GM21717 (cell line): ENCODE measurements around the gene SEMA5A.

ENCODE experiments used
- ATAC-seq: cut with Tn5 transposase; IDR thresholded peaks from one replicate; pipeline ENCODE4 v1.9.1; 2021; ENCODE audit warnings: mild to moderate bottlenecking, moderate library complexity; ENCODE audit not compliant: unreplicated experiment

SEMA5A gene

GRCh38 chr5:9297134-9297533 is 248.7 kb downstream of the SEMA5A start:
- ATAC-seq = no peak

- ATAC-seq = no peak
Measured at GRCh38 chr5:9295466-9295801, 250.4 kb downstream of the SEMA5A start.

- no peak for ATAC-seq
Measured at GRCh38 chr5:9294793-9295465, 250.9 kb downstream of the SEMA5A start.

DNA sequence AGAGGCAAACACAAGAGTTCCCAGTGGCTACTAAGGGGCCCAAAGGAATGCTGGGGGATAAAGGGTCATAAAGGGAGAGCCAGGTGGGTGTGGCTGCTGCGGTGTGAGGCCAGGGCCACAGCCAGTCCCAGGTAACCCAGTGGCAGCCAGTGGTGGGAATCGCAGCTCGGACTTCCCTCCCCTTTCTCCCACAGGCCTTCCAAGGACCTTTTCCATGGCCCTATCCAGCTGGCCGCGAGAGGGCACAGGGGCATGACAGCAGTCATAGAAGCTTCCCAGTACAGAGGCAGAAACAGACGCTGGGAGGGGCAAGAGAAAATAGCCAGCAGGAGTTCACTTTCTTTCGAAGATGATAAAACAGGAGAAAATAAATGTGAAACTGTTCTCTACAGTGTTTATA is 257.6 kb downstream of the SEMA5A start:
- no peak for ATAC-seq

- ATAC-seq = no peak
Measured at GRCh38 chr5:9284781-9285307, 261.0 kb downstream of the SEMA5A start.

DNA sequence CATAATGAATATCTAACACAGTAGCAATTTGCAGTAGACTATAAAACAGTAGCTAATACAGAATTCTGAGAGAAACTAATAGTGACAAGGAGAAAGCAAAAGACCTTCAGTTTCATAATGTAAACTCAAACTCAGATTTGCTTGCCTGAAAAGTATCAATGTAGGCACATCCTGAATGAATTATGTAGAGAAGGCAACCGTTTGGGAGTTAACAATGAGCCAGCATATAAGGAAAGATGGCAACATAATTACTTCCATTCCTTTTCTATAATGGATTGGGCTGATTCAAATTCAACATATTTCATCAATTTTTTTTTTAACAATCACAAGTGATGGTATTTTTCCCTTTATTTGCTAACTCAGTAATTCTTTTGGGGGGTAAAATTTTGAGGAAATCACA is 261.6 kb downstream of the SEMA5A start:
- ATAC-seq = no peak

- ATAC-seq = no peak
Measured at GRCh38 chr5:9283473-9283872, 262.4 kb downstream of the SEMA5A start.

DNA sequence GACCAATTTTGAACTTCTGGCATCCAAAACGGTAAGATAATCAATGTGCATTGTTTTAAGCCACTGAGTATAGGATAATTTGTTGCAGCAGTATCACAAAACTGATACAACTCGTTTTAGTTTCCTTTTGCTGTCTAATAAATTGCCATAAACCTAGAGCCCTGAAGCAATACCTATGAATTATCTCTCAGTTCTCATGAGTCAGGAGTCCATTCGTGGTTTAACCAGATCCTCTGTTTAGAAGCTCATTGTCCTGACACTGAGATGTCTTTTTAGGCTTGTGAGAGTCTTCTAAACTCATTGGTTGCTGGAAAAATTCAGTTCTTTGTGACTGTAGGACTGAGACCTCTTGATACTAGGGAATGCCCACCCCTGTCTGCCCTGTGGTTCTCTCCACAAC is 262.9 kb downstream of the SEMA5A start:
- no peak for ATAC-seq

- no peak for ATAC-seq
Measured at GRCh38 chr5:9282211-9282610, 263.7 kb downstream of the SEMA5A start.

DNA sequence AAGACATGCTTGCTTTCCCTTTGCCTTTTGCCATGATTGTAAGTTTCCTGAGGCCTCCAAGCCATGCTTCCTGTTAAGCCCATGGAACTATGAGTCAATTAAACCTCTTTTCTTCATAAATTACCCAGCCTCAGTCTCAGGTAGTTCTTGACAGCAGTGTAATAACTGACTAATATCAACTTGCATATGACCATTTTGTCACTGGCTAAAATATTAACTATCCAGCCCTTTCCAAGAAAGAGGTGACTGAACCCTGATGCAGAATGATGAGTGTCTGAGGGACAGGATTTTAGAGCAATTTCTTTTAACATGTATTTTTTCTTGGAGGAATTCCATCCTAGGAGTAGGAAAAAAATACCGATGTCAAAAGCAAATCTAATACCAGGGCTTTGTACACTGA is 266.1 kb downstream of the SEMA5A start:
- no peak for ATAC-seq

DNA sequence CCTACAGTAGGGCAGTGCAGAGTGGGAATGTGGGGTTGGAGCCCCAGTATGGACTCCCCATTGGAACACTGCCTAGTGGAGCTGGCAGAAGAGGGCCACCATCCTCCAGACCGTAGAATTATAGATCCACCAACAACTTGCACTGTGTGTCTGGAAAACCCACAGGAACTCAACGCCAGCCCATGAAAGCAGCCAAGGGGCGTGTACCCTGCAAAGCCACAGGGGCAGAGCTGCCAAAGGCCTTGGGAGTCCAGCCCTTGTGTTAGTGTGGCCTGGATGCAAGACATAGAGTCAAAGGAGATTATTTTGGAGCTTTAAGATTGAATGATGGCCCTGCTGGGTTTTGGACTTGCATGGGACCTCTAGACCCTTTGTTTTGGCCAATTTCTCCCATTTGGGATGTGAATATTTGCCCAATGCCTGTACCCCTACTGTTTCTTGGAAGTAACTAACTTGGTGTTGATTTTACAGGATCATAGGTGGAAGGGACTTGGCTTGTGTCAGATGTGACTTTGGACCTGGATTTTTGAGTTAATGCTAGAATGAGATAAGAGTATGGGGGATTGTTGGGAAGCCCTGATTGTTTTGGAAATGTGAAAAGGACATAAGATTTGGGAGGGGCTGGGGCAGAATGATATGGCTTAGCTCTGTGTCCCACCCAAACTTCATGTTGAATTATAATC is 266.8 kb downstream of the SEMA5A start:
- no peak for ATAC-seq

DNA sequence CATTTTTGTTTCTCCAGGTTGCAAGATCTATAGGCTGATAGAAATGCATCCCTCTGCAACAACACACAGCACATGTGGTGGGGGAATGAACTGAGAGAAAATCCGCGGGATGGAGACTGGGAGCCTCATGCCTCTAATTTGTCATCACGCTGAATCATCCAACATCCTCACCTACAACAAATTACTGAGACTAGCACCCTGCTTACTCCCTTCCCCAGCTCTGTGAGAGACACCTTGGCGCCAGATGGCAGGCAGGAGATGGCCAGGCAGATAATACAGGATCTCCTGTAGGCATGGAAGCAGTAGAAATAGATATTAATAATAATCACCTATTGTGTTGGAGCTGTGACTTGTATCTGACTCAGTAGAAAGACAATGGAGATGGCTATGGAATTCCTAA is 276.9 kb downstream of the SEMA5A start:
- no peak for ATAC-seq

DNA sequence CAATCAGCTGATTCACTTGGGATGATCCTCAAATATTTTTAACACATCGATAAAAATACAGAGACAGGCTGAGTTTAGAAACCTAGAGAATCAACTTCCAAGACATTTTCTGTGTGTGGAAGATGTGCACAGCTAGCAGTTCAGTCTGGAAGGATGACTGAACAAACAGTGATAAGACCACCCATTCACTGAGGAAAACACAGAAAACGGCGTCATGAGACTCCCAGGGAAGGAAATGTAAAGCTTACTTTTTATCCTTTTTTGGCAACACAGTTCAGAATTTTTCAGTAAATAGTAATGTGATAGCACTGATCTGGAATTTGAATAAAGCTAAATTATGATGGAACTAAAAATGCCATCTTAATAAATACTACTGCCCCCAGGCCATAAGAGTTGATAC is 277.6 kb downstream of the SEMA5A start:
- ATAC-seq = no peak

GRCh38 chr5:9265441-9266287 is 280.2 kb downstream of the SEMA5A start:
- no peak for ATAC-seq

GRCh38 chr5:9264301-9264700 is 281.6 kb downstream of the SEMA5A start:
- ATAC-seq = no peak

- no peak for ATAC-seq
Measured at GRCh38 chr5:9263656-9264055, 282.2 kb downstream of the SEMA5A start.

DNA sequence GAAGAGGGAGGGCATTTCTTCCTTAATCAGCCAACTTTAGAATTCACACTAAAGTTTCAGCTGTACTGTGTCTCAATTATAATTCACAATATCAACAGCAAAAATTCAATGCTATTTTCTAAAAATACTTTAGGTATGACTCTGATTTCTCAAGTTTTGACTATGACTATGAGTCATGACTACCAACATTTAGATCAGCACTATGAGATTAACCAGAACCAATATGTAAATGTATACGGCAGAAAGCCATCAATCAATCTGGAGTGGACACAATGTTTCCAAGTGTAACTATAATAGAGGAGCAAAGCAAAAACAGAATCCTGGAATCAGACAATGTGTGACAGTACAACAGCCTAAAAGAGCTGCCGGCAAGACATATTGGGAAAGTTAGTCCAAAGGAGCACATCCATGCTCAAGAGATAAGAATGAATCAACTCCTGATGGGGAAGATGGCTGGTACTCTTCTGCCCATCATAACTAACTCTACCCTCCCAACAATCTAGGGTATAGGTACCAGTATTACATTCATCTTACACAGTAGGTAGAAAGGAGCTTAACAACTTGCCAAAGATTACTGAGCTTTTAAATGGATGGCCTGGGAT is 294.4 kb downstream of the SEMA5A start:
- no peak for ATAC-seq

- no peak for ATAC-seq
Measured at GRCh38 chr5:9249231-9249630, 296.6 kb downstream of the SEMA5A start.

- ATAC-seq = no peak
Measured at GRCh38 chr5:9245071-9245470, 300.8 kb downstream of the SEMA5A start.

DNA sequence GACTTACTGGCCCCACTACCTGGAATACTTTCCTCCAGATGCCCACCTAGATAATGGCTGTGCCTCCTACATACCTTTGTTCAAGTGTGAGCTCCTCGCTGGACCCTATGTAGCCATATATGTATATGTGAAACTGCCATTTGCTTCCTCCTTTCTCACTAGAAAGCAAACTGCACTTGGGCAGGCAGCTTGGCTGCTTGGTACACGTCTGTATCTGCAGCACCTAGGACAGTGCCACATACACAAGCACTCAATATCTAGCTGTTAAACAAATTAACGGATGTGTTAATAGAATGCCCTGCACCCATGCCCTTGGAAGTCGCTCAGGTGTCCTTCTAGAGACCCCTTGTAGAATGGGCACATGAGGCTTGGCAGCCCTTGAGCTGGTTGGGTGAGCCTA is 301.5 kb downstream of the SEMA5A start:
- ATAC-seq = no peak
